GM18870 (cell line): ENCODE results near the gene FAR2.
A peak's percentile ranks its signal among the peaks of the same experiment; 100 is the strongest.
"Not testable (repeated sequence)": the region's sequence is repeated elsewhere in the genome, so short reads cannot be mapped to it uniquely, and the experiment has no call there.

Experiments used
- ATAC-seq: cut with Tn5 transposase; IDR thresholded peaks from one replicate; pipeline ENCODE4 v1.9.1; 2021; ENCODE audit warnings: moderate library complexity; ENCODE audit not compliant: unreplicated experiment

The FAR2 gene

DNA sequence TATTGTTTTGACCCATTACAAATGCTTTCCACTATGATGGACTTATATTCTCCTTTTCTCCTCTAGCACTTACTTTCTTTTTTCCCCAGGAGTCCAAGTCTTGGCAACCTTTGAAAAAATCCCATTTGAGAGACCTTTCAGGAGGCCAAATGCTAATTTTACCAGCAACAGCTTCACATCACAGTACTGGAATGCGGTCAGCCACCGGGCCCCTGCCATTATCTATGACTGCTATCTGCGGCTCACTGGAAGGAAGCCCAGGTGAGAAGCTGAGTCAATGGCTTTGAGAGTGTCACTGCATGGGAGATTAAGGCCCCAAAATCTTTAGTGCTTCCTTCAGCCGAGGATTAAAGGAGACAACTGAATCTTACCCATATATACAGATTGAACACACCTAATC, 167.7 kb downstream of the FAR2 start:
- ATAC-seq, result no peak

DNA sequence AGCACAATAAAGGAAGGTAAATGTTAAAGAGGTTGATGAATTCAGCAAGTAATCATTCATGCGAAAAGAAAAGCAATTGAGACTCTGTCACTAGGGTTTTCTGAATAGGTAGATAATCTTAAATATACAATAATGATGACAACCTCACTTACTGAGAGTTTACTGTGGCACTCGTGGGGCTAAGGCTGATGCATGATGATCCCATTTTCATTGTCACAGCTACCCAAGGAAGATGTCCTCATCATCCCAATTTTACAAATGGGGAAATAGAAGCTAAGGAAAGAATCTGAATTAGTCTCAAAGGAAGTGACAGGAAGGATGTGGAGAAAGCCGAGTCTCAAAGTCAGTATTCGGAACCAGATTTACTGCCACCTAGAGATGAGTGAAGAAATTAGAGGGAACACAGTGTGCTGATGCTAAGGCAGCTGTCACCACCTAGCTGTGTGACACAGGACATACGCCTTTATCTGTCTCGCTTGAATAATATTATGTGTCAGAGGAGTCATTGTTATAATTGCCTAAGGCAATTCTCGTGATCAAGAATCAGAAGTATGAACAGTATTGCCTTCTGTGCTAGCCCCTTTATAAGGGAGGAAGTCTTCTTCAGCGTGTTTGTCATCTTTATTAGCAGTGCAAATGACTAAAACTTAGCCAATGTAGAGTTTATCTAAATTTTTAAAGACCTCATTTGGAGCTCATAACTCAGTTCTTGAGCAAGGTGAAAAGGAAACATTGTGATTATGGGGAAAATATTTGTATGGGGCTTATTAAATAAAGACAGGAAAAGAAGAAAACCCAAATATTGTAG, 168.7 kb downstream of the FAR2 start:
- ATAC-seq, result peak; percentile 98

DNA sequence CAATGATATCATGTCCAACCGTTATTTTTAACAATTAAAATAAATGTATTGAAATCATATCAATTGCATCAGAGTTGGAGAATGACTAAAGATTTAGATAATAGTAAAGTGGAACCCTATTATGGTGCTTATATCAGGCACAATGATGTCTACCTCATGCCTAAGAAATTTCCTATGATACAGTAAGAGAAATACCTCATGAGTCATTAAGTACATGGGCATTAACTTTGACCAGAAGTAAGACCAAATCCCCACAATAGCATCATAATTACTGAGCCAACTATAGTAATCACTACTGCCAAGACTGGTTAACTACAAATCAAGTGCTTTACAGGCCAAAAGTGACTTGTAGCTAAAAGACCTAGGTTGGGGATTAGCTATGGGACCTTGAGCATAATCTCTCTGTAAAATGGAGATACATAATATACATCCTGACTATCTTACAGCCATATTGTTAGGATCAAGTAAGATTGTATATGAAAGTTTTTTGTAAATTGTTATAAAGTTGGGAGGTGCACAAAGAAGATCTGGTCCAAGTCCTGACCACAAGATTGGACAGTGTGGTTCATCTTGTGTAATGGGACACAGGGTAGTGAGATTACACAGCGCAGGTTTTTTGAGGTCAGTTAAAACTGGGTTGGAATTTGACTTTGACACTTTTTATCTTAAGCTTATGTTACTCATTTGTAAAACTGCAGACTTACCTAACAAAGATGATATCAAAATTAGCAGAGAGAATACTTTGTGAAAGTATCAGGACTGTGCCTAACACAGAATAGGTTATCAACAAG, 171.4 kb downstream of the FAR2 start:
- ATAC-seq, result no peak

DNA sequence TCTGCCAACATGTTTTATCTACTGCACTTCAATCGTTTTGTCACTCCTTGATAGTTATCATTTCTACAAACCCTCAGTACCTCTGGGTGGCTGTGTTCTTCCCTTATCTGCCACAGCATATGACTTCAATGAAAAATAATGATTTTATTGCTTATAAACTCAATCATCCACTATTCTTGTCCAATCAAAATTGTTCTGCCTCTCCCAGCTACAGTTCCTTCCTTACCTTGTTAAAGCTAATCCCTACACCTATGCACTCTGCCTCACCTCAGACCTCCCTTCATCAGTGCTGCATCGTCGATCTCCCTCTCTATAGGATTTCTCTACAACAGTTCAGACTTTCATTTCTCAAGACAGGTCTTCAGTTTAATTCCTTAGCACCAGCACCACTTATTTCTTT, 173.1 kb downstream of the FAR2 start:
- no peak for ATAC-seq

DNA sequence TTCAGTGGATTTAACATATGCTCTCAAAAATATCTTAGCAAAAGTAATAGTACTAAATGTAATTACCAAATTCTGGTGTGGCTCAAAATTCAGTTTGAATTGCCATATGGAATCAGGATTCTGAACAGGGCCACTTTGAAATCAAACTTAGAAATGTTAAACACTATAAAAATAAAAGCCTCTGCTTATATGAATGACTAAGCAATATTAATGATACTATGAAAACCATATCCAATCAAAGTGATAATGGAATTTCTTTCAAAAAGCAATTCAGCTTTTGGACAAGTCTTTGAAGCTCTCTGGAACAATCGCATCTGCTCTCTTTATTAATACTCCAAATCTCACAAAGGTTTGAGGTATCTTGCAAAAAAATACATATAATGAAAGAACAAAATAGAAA, 180.3 kb downstream of the FAR2 start:
- ATAC-seq, result no peak

DNA sequence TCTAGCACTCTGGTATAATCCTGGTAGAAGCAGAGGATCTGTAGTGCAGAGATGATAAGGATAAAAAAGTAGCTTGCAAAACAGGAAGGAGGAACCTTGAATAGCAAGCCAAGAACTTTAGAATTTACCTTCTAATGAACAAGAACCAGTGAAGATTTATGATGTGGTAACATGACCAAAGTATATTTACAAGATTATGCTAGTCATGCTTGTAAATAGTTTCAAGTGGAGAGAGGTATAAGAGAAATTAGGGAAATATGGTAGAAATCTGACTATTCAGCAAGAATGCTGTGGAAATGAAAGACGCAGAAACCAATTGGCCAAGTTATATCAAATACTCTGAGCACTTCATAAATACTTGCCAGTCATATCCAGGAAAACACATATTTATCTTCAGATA, 184.1 kb downstream of the FAR2 start:
- no peak for ATAC-seq

DNA sequence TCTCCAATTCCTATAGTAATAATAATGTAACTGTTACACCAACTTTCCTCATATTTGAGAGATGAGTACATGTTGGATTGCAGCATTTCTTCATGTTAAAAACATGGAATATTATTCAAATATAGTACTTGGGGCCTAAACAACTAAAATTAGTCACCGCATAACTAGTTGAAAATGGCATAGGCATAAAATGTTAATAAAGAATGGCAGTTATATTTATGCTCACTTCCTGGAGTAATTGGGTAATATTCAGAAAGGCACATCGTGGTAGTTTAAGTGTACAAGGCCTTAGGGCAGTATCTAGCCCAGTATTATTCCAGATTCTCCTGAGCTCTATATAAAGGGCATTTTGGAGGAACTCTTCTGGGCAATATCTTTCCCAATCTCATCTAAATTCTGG, 185.9 kb downstream of the FAR2 start:
- ATAC-seq, result no peak

DNA sequence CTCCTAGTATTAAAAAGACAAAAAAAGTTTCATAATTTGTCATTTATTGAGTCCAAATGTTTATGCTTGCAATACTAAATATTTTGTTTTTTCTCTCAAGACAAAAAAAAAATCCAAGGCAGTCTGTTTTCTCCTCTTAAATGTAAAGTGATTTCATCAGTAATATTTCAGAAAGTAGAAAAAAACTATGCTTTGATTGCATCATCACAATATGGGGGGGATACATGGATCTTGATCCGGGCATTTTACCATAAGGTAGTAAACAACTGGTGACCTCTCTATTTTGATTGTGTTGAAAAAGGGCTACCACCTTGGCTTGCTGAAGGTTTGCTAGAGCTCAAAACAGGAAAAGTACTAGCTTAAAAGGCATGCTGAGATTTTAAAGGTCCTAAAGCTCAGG, 188.2 kb downstream of the FAR2 start:
- no peak for ATAC-seq

DNA sequence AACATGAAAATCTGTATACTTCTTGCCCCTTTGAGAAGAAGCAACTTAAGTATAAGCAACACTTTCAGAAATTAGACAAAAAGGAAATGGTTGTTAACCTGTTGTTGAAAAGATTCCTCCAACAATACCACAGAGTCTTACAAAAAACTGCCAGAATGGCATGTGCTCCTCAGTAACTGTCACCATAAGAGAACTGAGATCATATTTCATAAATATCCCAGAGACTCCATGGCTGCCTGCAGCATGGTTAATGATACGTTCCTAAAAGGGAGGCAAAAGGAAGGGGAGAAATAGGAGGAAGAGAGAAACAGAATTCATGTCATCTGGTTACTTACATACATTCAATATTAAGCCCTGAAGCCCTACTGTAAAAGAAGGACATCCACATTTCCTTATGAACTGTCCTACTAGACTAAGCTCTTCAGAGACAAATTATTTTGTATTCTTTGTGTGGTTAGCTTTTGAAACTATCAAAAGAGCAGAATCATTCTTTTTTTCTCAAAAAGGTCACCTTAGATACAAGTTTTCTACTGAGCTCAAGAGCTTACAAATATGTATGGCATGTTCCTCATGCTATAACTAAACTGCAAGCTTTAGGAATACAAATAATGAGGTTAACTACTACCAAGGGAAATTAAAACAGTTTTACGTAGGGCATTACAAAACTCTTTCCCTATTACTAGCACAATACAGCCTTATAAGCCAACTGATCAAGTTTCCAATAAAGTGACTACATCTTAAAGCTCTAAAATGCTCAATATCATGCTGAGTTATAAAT, 194.1 kb downstream of the FAR2 start:
- ATAC-seq, result no peak

DNA sequence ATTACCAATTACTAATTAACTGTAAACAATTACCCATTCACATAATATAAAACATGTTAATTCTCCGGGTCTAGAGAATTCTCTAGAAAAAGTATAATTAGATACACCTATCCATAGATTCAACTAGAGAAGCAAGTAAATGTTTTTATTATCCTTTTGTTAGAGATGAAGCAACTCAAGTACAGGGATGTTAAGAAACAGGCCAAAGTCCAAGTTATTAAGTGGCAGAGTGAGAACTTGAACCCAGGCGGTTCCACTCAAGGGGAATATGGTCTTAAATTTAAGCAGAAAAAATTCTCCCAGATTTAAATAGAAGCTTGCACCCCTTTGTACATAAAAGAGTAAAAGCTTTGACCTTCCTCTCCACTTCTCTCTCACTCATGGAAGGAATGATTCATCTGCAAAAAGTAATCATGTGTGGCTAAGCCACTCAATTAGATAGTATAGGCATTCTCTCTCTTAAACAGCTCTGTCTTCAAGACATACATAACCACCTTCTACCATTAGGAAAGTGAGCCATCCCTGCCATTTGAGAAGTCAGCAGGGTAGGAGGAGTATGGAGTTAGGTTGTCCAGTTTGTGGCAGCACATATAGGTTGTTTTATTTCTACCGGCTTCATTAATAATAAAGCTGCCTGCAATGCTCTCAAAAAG, 197.8 kb downstream of the FAR2 start:
- no peak for ATAC-seq

DNA sequence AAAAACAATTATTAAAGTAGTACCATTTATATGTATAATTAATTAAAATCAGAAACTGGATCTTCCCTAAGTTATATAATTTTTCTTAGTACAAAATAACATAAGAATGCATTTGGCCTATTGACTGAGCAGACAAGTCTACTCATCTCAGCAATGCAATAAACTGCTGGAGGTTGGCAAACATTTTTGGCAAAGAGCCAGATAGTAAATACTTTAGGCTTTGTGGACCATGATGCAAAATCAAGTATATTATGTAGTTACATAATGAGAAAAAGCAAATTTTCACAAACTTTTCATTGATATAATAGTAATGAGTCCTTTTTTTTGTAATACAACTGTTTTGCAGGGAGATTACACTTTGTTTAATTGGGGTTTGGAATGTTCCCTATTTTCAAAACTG, 201.0 kb downstream of the FAR2 start:
- no peak for ATAC-seq

DNA sequence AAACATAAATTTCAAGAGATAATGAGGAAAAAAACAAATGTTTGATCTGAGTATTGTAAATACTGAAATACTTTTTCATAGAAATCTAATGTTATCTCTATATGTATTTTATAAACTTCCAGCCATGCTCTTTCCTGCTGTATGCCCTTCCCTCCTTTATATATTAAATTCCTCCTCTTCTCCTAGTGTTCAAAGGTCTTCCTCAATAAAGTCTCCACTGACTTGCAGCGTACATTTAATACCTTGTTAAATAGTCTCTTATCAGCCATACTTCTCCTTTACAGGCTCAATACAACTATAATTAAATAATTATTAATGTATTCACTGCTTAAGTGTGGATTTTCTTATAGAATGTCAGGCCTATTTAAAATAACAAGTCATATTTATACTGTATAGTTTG, 205.9 kb downstream of the FAR2 start:
- no peak for ATAC-seq

DNA sequence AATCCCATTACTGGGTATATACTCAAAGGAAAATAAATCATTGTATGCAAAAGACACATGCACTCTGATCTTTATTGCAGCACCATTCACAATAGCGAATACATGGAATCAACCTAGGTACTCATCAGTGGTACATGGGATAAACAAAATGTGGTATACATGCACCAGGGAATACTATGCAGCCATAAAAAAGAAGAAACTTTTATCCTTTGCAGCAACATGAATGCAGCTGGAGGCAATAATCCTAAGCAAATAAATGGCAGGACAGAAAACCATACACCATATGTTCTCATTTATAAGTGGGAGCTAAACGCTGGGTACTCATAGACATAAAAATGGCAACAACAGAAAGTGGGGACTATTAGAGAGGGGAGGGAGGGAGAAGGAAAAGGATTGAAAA, 216.0 kb downstream of the FAR2 start:
- ATAC-seq, result no peak

DNA sequence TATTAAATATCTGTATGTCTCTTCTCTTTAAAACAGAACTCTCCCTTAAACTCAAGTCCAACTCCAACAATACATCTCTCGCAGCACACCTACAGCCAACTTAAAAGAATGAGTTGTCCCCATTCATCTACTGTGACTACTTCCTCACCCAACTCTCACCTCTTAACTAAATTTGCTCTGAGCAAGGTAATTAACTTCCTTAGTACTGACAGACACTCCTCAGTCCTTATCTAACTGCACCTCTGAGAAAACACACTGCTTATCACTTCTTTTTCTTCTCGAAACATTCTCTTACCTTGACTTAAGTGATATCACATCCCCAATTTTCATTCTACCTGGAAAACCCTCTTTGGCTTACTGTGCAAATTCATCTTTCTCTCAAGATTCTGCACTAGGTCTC, 224.9 kb downstream of the FAR2 start:
- ATAC-seq, result no peak

DNA sequence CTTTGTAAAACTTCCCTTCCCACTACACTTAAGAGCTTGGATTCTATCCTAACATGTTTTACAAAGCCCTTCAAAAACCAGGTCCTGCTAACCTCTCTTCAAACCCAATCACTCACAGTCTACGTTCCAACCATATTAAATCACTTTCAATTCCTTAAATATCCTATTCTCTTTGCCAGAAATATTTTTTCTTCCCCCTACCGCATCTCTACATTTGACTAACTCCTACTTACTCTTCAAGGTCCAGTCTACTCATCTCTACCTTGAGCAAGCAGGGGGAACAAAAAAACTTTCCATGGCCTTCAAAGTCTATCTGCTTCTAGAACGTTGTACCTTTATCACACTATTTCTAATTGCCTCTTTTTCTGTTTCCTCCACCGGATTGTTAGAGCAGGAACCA, 225.8 kb downstream of the FAR2 start:
- no peak for ATAC-seq

DNA sequence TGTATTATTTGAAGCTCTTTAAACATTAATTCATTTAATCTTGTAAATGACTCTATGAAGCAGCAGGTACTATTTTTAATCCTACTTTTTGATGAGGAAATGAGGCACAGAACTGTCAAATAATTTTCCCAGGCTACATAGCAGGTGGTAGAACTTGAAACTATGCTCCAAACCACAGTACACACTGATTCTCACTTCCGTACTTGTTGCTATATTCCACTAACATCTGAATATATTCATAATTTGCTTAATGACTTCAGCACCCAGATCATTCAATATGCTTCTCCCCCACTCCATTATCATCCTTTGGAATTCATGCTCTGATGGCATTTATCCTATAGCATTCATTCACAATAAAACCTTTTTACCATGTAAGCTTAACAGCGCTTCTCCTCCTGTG, 227.0 kb downstream of the FAR2 start:
- ATAC-seq, result no peak

DNA sequence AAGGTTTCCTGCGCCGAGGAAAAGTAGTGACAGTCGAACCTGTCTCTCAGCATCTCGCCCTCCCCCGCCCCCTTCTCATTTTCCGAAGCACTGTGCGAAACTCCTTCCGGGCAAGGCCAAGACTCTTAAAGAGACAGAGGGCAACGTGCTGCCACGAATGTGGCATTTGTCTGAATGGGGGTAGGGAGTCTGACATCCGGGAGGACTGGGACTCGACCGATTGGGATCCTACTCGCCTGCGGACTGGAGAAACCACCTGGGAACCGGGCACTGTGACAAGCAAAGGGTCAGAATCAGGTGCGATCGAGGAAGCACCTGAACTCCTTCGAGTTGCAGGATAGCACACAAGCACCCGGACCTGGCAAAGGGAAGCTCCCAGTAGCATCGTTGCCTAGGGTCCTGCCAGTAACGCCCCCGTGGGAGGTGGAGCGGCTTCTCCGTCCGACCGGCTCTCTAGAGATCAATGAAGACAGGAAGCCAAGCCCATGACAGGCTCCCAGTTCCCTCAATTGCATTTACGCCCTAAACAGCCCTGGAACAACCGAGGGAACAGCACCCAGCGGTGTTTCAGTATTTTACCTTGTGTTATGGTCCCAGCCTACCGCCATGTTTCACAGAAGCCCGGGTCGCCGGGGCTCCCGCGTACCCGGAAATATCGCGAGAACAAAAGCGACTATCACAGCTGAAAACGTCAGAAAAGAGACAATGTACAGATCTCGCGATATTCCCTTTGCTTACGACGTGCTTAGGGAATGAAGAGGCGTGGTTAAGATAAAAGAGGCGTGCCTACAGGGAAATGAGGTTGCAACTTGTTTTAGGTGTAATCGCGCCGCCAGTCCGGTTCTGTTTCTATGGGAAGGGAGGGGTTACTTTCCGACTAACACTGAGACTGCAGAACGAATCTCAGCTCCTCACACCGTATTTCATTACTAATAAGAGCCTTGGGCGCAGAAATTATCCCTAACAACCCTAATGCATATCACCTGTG, 231.8 kb downstream of the FAR2 start, which contains the start of gene ERGIC2:
TSS of gene ERGIC2 (minus strand) at position 637 of the 988 bp plus-strand sequence. CDS start 9,539 bp downstream, outside the sequence.
- peak; percentile 98 for ATAC-seq

DNA sequence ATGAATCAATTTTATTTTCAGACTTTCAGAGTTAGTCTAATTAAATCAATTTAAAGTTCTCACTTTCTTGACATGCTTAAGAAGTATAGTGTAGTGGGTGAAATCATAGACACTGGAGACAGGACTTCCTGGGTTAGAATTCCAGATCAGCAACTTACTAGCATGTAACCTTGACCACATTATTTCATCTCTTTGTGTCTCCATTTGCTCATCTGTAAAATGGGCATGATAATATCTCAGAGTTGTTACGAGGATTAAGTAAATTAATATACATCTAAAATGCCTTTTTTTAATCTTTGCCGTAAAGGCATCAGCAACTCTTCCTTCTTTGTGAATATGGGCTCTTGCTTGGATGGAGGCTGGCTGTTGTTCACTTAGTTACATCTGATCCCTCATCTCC, 233.2 kb downstream of the FAR2 start:
- no peak for ATAC-seq

DNA sequence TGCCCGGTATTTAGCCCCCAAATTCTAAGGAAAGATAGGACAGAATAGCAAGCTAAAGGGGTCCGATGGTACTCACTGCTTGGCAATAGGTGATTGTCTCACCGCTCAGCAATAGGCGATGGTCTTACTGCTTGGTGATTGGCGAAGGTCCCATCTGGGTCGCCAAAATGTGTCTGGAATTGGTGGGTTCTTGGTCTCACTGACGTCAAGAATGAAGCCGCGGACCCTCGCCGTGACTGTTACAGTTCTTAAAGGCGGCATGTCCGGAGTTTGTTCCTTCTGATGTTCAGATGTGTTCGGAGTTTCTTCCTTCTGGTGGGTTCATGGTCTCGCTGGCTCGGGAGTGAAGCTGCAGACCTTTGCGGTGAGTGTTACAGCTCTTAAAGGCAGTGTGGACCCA, 236.1 kb downstream of the FAR2 start:
- not testable (repeated sequence) for ATAC-seq
